Stromal cell of bone marrow (primary cell): ENCODE measurements around the gene PRICKLE2.

ENCODE experiments used
- DNase-seq: peaks from one replicate; pipeline ENCODE4 v3.0.0-alpha.2; 2012; ENCODE audit warnings: low read depth

The PRICKLE2 gene

DNA sequence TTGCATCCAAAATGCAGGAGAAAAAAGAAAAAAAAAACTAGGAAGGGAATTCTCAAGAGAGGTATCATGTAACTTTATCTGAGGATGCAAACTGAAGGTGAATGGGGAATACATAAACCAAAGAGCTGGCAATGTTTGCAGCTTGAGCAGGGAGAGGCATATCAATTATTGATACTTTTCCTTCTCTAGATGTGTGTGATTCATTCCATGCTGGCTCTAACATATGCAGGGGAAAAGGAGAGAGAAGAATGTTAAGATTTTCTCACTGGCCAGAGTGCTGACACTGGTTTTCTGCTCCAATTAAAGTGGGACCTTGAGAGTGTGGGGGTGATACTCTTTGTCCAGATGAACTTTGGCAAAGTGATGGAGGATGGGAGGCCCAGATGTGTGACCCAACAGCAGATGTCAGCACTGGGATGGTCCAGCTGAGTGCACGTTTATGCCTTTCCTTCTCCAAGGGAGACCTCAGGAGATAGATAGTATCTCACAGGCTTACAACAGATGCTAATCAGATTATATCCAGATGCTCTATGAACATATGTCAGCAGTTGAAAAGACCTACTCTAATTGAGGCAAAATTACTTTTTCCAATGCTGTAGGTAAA is 152.0 kb downstream of the PRICKLE2 start:
- DNase-seq = no peak

DNA sequence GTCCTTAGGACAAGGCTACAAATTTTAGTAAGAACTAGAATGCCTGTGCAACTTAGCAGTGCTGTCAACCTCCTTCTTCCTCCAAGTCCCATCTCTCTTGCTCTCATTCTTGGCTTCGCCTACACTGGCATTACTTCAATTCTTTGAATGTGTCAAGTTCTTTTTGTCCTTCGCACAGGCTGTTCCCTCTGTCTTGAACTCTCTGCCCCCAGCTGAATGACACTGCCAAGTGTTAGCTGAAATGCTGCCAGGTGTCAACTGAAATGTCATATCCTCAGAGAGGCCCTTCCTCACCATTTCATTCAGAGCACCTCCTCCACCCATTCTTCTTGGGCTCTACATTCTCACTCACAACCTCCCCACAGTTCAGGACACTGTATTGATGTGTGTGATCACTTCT is 153.1 kb downstream of the PRICKLE2 start:
- no peak for DNase-seq

DNA sequence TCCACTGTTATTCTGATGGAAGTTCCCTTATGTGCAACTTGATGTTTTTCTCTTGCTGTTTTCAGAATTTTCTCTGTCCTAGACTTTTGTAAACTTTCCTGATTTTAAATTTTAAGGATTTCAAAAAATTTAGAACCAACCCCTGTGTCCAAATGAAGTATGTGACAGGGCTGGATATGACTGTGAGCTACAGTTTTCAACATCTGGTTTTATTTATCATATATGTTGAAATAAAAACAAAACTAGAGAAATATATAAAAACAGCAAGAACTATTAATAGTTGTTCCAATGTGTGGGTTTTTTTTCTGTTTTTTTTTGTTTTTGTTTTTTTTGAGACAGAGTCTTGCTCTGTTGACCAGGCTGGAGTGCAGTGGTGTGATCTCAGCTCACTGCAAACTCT is 154.6 kb downstream of the PRICKLE2 start:
- no peak for DNase-seq

GRCh38 chr3:64067506-64068346 is 157.5 kb downstream of the PRICKLE2 start:
- no peak for DNase-seq

DNA sequence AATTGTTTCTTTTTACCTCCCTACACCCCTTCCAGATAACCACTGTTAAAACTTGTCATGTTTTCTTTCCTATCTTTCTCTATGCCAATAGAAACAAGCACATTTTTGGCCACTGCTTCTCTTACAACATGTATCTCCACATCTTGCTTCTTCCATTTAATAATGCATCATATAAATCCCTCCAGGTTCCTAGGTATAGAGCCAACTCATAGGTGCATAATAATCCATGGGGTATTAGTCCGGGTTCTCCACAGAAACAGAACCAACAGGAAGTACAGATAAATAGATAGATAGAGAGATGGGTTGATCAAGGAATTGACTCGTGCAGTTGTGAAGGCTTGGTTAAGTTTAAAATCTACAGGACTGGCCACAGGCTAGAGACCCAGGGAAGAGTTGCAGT is 160.5 kb downstream of the PRICKLE2 start:
- DNase-seq = no peak

GRCh38 chr3:64063983-64064438 is 161.3 kb downstream of the PRICKLE2 start:
- DNase-seq = no peak

GRCh38 chr3:64063207-64063982 is 161.9 kb downstream of the PRICKLE2 start:
- no peak for DNase-seq

GRCh38 chr3:64061628-64062027 is 163.6 kb downstream of the PRICKLE2 start:
- no peak for DNase-seq

DNA sequence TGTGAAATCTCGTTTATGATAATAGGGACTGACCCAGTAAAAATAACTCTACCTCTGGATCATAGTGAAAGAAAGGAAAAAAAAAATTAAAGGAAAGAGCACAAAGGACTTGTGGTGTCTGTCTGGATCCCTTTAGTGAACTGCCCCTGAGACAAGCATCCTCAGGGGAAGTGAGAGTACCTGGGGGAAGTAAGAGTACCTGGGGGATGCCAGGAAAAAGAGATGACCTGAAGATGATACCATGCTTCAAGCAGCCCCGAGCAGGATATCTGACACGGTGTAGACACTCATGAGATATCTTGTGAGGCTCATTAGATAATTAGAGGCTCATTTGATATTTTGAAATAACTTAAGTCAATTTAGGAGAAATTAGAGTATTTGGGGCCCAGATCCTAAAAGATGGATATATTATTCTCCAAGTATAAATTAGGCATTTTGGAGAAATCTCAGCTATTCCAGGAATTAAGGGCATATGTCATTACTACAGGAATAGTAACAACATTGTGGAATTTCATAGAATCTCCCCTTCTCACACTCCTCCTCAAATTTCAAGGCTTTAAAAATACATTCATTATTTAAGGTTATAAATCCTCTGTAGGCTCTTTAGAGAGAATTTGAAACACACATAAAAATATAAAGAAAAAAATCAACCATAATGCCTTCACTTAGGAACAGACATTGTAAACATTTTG is 165.6 kb downstream of the PRICKLE2 start:
- no peak for DNase-seq

DNA sequence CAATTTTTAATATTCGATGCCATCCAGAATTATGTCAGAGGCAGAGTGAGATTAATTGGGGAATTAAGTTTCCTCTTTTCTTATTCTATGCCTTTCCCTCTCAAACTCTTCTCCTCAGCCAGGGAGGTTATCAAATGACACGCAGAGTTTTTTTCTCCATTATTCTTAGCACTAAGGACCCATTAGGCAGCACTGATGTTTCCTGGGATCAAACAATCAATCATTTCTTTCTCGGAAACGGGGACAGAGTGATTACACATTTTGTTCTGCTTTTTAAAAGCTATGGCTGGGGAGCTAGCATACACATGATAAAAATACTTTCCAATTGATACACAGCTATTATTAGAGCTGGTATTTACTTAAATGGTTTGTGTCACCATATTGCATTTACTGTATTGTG is 166.7 kb downstream of the PRICKLE2 start:
- DNase-seq = no peak

- DNase-seq = no peak
These were observed 168.0 kb downstream of the PRICKLE2 start for GRCh38 chr3:64057231-64057630.

GRCh38 chr3:64056606-64057180 is 168.6 kb downstream of the PRICKLE2 start:
- DNase-seq = no peak

- DNase-seq = no peak
These were observed 170.2 kb downstream of the PRICKLE2 start for GRCh38 chr3:64055076-64055475.

DNA sequence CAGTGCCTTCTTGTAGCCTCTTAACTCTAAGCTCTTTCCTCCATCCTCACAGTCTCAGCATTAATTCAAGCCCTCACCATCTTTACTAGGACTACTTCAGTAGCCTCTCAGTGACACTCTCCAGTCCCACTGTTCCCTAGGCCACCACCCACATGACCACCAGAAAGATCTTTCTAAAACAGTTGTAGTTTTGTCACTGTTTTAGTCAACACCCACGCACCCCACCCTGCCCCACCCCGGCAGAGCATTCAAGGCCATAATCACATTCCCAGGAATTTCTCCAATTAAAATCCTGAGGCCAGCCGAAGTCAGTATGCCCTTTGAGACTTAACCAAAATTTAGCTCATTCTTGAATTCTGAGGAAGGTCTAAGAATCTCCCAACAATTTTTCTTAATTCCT is 170.8 kb downstream of the PRICKLE2 start:
- DNase-seq = no peak

- DNase-seq = no peak
These were observed 171.7 kb downstream of the PRICKLE2 start for GRCh38 chr3:64053581-64053980.

DNA sequence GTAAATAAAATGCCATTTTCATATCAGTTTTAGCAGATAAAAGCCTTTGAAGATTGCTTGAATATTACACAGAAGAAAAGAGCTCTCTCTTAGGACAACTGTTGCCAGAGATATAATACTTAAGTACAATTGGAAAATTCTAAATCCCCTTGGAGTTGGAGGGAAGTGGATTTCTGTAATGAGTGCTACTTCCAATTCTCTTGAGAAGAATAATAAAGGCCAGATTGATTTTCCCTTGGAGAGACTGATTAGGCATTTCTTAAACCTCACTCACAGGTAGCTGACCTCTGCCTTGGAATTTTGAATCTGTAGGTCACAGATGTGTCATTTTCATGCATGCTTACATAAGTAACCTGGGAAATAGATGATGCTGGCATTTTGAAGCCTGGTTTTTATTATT is 172.1 kb downstream of the PRICKLE2 start:
- no peak for DNase-seq

DNA sequence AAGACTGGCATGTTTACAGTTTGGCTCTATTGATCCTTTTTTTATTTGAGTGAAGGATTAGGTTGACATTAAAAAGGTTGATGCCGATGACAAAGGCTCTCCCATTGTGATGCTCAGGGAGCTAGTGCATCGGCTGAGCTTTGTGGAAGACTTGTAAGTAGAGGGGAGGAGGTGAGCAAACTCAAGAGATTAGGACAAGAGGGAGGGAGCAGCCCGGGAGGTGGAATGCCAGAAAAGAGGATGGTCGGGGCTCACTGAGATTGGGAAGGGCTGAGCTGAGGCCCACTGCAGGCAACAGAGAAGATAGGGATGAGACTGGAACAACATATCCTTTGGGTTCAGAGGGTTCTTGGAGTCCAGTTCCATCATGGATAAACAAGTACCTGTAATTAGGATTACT is 175.4 kb downstream of the PRICKLE2 start:
- no peak for DNase-seq

- DNase-seq = no peak
These were observed 176.1 kb downstream of the PRICKLE2 start for GRCh38 chr3:64049136-64049535.

DNA sequence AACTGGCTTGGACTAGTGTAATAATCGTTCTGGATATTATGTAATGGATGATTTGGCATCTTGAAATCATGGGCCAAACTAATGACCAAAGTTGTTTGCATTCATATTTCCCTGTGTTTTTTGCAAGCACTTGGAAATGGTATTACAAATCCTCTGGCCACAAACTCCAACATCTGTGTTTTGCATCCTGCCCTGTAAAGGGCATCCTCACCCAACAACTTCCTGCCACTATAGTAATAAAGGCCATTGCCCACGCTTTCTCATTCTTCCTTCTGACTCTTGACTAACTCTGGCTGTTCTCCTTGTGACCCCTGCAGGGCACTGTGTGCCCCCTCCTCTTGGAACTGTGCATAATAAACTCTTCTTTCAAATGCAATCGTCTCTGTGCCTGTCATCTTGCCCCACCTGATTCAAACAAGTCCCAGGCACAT is 176.6 kb downstream of the PRICKLE2 start:
- DNase-seq = peak; percentile 69

- DNase-seq = no peak
These were observed 177.5 kb downstream of the PRICKLE2 start for GRCh38 chr3:64047787-64048186.

- no peak for DNase-seq
These were observed 178.2 kb downstream of the PRICKLE2 start for GRCh38 chr3:64046996-64047594.
